Tibial nerve (tissue), 4 donors: ENCODE results near the gene NMT1. TPM values are rescaled to one million over a fixed set of nuclear protein-coding genes. Genes with fewer than 3 reads are reported as not detected.

Experiments
- DNase-seq, 2 donors: peaks; one replicate each; pipeline ENCODE4 v3.0.0-alpha.2; 2019; ENCODE audit warnings: low spot score in 2 of 2
- H3K27ac ChIP-seq, 4 donors: fragments of 200-600 bp; sonication (generic) in 3 of 4; one replicate each; pipeline ENCODE4 v1.5.1; 2017 to 2019; ENCODE audit warnings: mild to moderate bottlenecking in 1 of 4
- H3K27me3 ChIP-seq, 2 donors: fragments of 200-600 bp; sonication (generic) in 1 of 2; one replicate each; pipeline versions ENCODE4 v1.5.1 to v1.6.0; 2017 to 2019
- H3K36me3 ChIP-seq, 3 donors: fragments of 200-600 bp; sonication (generic); one replicate each; pipeline ENCODE4 v1.5.1; 2018 to 2019
- H3K4me1 ChIP-seq, 4 donors: fragments of 200-600 bp; sonication (generic) in 3 of 4; one replicate each; pipeline ENCODE4 v1.5.1; 2017 to 2019
- H3K4me3 ChIP-seq, 4 donors: fragments of 200-600 bp; sonication (generic) in 3 of 4; one replicate each; pipeline ENCODE4 v1.5.1; 2017 to 2019; ENCODE audit warnings: mild to moderate bottlenecking in 1 of 4, moderate library complexity in 1 of 4
- H3K9me3 ChIP-seq, 4 donors: fragments of 200-600 bp; sonication (generic) in 3 of 4; one replicate each; pipeline ENCODE4 v1.5.1; 2017 to 2019
- CTCF ChIP-seq, 5 experiments: fragments of 200-600 bp in 3 of 5; fragments of 450-650 bp in 2 of 5; sonication (generic) in 3 of 5; IDR thresholded peaks; one replicate each; pipeline ENCODE4 v1.5.1; 2016 to 2019; ENCODE audit warnings: antibody characterized with exemption in 5 of 5, mild to moderate bottlenecking in 3 of 5, moderate library complexity in 2 of 5
- EP300 ChIP-seq, 2 donors: sonication (generic); formaldehyde crosslinking; IDR thresholded peaks; one replicate each; pipeline ENCODE4 v1.6.1; 2017; ENCODE audit warnings: antibody characterized with exemption in 2 of 2, mild to moderate bottlenecking in 1 of 2
- POLR2A ChIP-seq, 2 donors: fragments of 450-650 bp; IDR thresholded peaks; one replicate each; pipeline ENCODE4 v1.6.1; 2017; ENCODE audit warnings: antibody characterized with exemption in 2 of 2, mild to moderate bottlenecking in 2 of 2, moderate library complexity in 2 of 2
- WGBS, 2 donors: methylation state at CpG; one replicate each; pipeline ENCODE4 v1.1.5; 2018; 5-methylcytosine and 5-hydroxymethylcytosine counted together
- total RNA-seq, 4 donors: library from RNA; depleted of rRNA; stranded (reverse); fragments of >200 nt; gene quantifications; one replicate each; pipeline ENCODE4 v1.1.0, GENCODE V29; 2016

The NMT1 gene
- total RNA-seq, 4 donors from 2014 or later = 63.2 to 97.9 (median 80.1) TPM

- TF ChIP-seq EP300 (IDR thresholded peaks at IDR 0.05) = no peak
- TF ChIP-seq CTCF (IDR thresholded peaks at IDR 0.05) = no peak
- TF ChIP-seq POLR2A (IDR thresholded peaks at IDR 0.05) = no peak
- DNase-seq = no peak
- WGBS, 2 donors = 61 to 85% methylated on average over 1 of the region's 1 CpG
These were observed 2.1 kb downstream of the NMT1 start for GRCh38 chr17:45063198-45063597.

GRCh38 chr17:45067637-45068036 is 6.5 kb downstream of the NMT1 start:
- no peak for DNase-seq
- WGBS, 2 donors = 41 to 46% methylated on average over 2 of the region's 2 CpGs
- Histone ChIP-seq H3K4me3 (no peak overlapping the region), H3K27ac (peak overlapping the region in 1 of 4 donors; percentile 16), H3K9me3 (no peaks in the 10 kb centered on the region), H3K27me3 (no peaks in the 10 kb centered on the region), H3K4me1 (peaks cover 2 to 59% (median 23%) of the 10 kb centered on the region in 4 donors), H3K36me3 (peaks cover 0 to 54% (median 0%) of the 10 kb centered on the region in 3 donors)
- no peak for TF ChIP-seq EP300 (IDR thresholded peaks at IDR 0.05)
- no peak for TF ChIP-seq CTCF (IDR thresholded peaks at IDR 0.05)
- TF ChIP-seq POLR2A (IDR thresholded peaks at IDR 0.05) = no peak

More at GRCh38 chr17:45063198-45063597, 2.1 kb downstream of the NMT1 start:
- H3K27ac ChIP-seq = peak overlapping the region in 1 of 4 donors; percentile 11
- peaks cover 8 to 82% (median 40%) of the 10 kb centered on the region in 4 donors for H3K4me1 ChIP-seq
- no peaks in the 10 kb centered on the region for H3K9me3 ChIP-seq
- H3K27me3 ChIP-seq = no peaks in the 10 kb centered on the region
- H3K4me3 ChIP-seq = no peak overlapping the region
- H3K36me3 ChIP-seq = peaks cover 0 to 20% (median 0%) of the 10 kb centered on the region in 3 donors

GRCh38 chr17:45070001-45070400 is 8.9 kb downstream of the NMT1 start:
- Histone ChIP-seq H3K36me3 (peaks cover 0 to 63% (median 0%) of the 10 kb centered on the region in 3 donors), H3K4me1 (peaks cover 0 to 49% (median 17%) of the 10 kb centered on the region in 4 donors), H3K9me3 (no peaks in the 10 kb centered on the region), H3K27me3 (no peaks in the 10 kb centered on the region), H3K4me3 (no peak overlapping the region), H3K27ac (no peak overlapping the region)
- 73 to 84% methylated on average over 8 of the region's 8 CpGs for WGBS, 2 donors
- TF ChIP-seq POLR2A (IDR thresholded peaks at IDR 0.05) = no peak
- no peak for TF ChIP-seq EP300 (IDR thresholded peaks at IDR 0.05)
- no peak for TF ChIP-seq CTCF (IDR thresholded peaks at IDR 0.05)
- no peak for DNase-seq

GRCh38 chr17:45070809-45071208 is 9.7 kb downstream of the NMT1 start:
- H3K27me3 ChIP-seq = no peaks in the 10 kb centered on the region
- H3K9me3 ChIP-seq = no peaks in the 10 kb centered on the region
- TF ChIP-seq POLR2A (IDR thresholded peaks at IDR 0.05) (no peak), EP300 (IDR thresholded peaks at IDR 0.05) (no peak), CTCF (IDR thresholded peaks at IDR 0.05) (no peak)
- no peak overlapping the region for H3K27ac ChIP-seq
- peaks cover 0 to 42% (median 17%) of the 10 kb centered on the region in 4 donors for H3K4me1 ChIP-seq
- H3K36me3 ChIP-seq = peaks cover 0 to 62% (median 0%) of the 10 kb centered on the region in 3 donors
- 94 to 100% methylated on average over 2 of the region's 2 CpGs for WGBS, 2 donors
- no peak overlapping the region for H3K4me3 ChIP-seq
- no peak for DNase-seq

- peak overlapping the region in 3 of 4 donors; percentile 61 to 66 (median 62) for H3K27ac ChIP-seq
- TF ChIP-seq CTCF (IDR thresholded peaks at IDR 0.05) (no peak), EP300 (IDR thresholded peaks at IDR 0.05) (peak in 1 of 2 donors; percentile 36)
- 64 to 65% methylated on average over 5 of the region's 5 CpGs for WGBS, 2 donors
- no peaks in the 10 kb centered on the region for H3K27me3 ChIP-seq
- peaks cover 0 to 56% (median 0%) of the 10 kb centered on the region in 3 donors for H3K36me3 ChIP-seq
- H3K4me1 ChIP-seq = peaks cover 0 to 44% (median 25%) of the 10 kb centered on the region in 4 donors
- H3K9me3 ChIP-seq = no peaks in the 10 kb centered on the region
- DNase-seq = peak in 1 of 2 donors; percentile 65
- no peak overlapping the region for H3K4me3 ChIP-seq
These were observed 12.4 kb downstream of the NMT1 start for GRCh38 chr17:45073414-45074070.
